ENCODE measurements around the gene EPHA5.

EPHA5 gene

DNA sequence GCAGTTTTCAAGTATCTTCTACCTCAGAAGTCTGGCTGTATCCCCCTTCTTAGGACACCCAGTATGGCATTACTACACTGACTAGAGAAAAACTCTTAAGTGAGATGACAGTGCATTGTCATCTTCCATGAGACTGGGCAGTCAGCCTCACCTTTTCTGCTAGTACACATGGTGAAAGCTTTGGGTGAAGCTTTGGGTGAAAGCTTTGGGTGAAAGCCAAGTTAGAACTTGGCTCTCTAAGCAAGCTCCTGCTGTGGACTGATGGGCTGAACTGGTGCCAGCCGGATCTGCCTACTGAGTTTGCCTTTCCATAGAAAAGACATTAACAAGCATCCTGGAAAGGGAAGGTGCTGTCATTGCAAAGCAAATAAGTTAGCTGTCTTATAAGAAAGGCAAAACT is 8.8 kb downstream of the EPHA5 start:
- H3K9me3 ChIP-seq (ENCODE audit: control insufficient read depth, insufficient read depth, low read length): no peaks in the 10 kb centered on the region
- H3K27me3 ChIP-seq (ENCODE audit: control insufficient read depth, insufficient read depth, low read length): peaks cover 9% of the 10 kb centered on the region
- no peaks in the 10 kb centered on the region for H3K36me3 ChIP-seq (ENCODE audit: control insufficient read depth, insufficient read depth, low read length)
- H3K4me3 ChIP-seq (ENCODE audit: low read depth, low read length): no peak overlapping the region
- H3K9ac ChIP-seq (ENCODE audit: low read depth, low read length): no peak overlapping the region
- H3K27ac ChIP-seq (ENCODE audit: low read depth, low read length): peak overlapping the region; percentile 62
- peaks cover 52% of the 10 kb centered on the region for H3K4me1 ChIP-seq (ENCODE audit: control insufficient read depth, insufficient read depth, low read length)

DNA sequence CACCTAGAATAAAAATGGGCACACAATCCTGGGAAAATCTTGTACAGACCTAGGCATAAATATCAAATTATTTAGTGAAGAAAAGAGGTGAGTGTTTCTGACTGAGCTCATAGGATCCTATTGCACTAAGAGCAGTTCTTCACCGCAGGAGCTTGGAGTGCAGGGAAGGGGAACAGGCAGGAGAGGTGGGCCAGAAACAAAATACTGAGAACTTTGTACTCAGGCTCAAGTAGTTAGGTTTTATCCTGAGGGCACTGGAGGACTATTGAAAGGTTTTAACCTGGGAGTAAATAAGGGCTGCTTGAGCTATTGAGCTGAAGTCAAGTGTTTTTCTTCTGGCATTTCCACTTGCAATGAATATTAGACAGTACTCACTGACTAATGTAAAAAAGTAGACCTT is 12.2 kb downstream of the EPHA5 start:
- H3K4me3 ChIP-seq (ENCODE audit: low read depth, low read length): no peak overlapping the region
- no peaks in the 10 kb centered on the region for H3K9me3 ChIP-seq (ENCODE audit: control insufficient read depth, insufficient read depth, low read length)
- no peaks in the 10 kb centered on the region for H3K36me3 ChIP-seq (ENCODE audit: control insufficient read depth, insufficient read depth, low read length)
- peaks cover 58% of the 10 kb centered on the region for H3K4me1 ChIP-seq (ENCODE audit: control insufficient read depth, insufficient read depth, low read length)
- H3K27me3 ChIP-seq (ENCODE audit: control insufficient read depth, insufficient read depth, low read length): no peaks in the 10 kb centered on the region
- H3K9ac ChIP-seq (ENCODE audit: low read depth, low read length): no peak overlapping the region
- peak overlapping the region; percentile 76 for H3K27ac ChIP-seq (ENCODE audit: low read depth, low read length)

- Histone ChIP-seq H3K9ac (ENCODE audit: low read depth, low read length) (no peak overlapping the region), H3K27me3 (ENCODE audit: control insufficient read depth, insufficient read depth, low read length) (no peaks in the 10 kb centered on the region), H3K9me3 (ENCODE audit: control insufficient read depth, insufficient read depth, low read length) (no peaks in the 10 kb centered on the region), H3K27ac (ENCODE audit: low read depth, low read length) (peak overlapping the region; percentile 42), H3K36me3 (ENCODE audit: control insufficient read depth, insufficient read depth, low read length) (no peaks in the 10 kb centered on the region), H3K4me3 (ENCODE audit: low read depth, low read length) (no peak overlapping the region), H3K4me1 (ENCODE audit: control insufficient read depth, insufficient read depth, low read length) (peaks cover 55% of the 10 kb centered on the region)
Measured at GRCh38 chr4:65656008-65656407, 14.3 kb downstream of the EPHA5 start.

- Histone ChIP-seq H3K36me3 (ENCODE audit: control insufficient read depth, insufficient read depth, low read length) (no peaks in the 10 kb centered on the region), H3K9ac (ENCODE audit: low read depth, low read length) (no peak overlapping the region)
Measured at GRCh38 chr4:65654976-65655375, 15.3 kb downstream of the EPHA5 start.

DNA sequence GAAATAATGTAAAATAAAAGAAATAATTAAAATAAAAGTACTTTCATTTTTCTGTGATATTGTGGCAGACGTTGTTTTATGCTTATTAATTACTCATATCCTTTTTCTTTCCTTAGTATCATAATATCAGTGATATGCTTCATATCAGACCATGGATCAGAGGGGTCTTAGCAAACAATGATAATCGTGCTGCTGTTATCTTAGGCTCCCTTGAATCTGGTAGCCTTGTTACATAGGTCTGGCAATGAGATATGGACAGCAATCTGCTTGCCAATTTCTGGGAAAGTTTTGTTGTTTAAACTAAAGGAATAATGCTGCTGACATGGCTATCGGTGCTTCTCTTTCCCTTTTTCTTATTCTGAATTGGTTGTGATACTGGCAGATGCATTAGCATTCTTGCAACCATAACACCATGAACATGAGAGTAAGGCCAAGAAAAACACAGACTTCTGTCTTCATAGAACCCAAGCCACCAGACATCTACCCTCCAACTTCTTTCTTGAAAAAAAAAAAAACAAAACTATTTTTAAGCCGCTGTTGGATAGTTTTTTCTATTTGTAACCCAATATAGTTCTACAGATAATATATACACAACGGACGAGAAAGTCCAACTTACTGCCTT is 16.4 kb downstream of the EPHA5 start:
- Histone ChIP-seq H3K4me3 (ENCODE audit: low read depth, low read length) (no peak overlapping the region), H3K27me3 (ENCODE audit: control insufficient read depth, insufficient read depth, low read length) (no peaks in the 10 kb centered on the region), H3K36me3 (ENCODE audit: control insufficient read depth, insufficient read depth, low read length) (no peaks in the 10 kb centered on the region), H3K4me1 (ENCODE audit: control insufficient read depth, insufficient read depth, low read length) (peaks cover 57% of the 10 kb centered on the region), H3K9ac (ENCODE audit: low read depth, low read length) (no peak overlapping the region), H3K9me3 (ENCODE audit: control insufficient read depth, insufficient read depth, low read length) (no peaks in the 10 kb centered on the region), H3K27ac (ENCODE audit: low read depth, low read length) (no peak overlapping the region)

More at GRCh38 chr4:65654976-65655375, 15.3 kb downstream of the EPHA5 start:
- H3K27ac ChIP-seq (ENCODE audit: low read depth, low read length): peak overlapping the region; percentile 42
- H3K4me1 ChIP-seq (ENCODE audit: control insufficient read depth, insufficient read depth, low read length): peaks cover 54% of the 10 kb centered on the region
- H3K4me3 ChIP-seq (ENCODE audit: low read depth, low read length): no peak overlapping the region
- no peaks in the 10 kb centered on the region for H3K9me3 ChIP-seq (ENCODE audit: control insufficient read depth, insufficient read depth, low read length)
- H3K27me3 ChIP-seq (ENCODE audit: control insufficient read depth, insufficient read depth, low read length): no peaks in the 10 kb centered on the region

- no peak overlapping the region for H3K9ac ChIP-seq (ENCODE audit: low read depth, low read length)
- H3K27me3 ChIP-seq (ENCODE audit: control insufficient read depth, insufficient read depth, low read length): no peaks in the 10 kb centered on the region
- peaks cover 43% of the 10 kb centered on the region for H3K4me1 ChIP-seq (ENCODE audit: control insufficient read depth, insufficient read depth, low read length)
- no peaks in the 10 kb centered on the region for H3K9me3 ChIP-seq (ENCODE audit: control insufficient read depth, insufficient read depth, low read length)
- H3K4me3 ChIP-seq (ENCODE audit: low read depth, low read length): no peak overlapping the region
- no peak overlapping the region for H3K27ac ChIP-seq (ENCODE audit: low read depth, low read length)
- no peaks in the 10 kb centered on the region for H3K36me3 ChIP-seq (ENCODE audit: control insufficient read depth, insufficient read depth, low read length)
Measured at GRCh38 chr4:65651751-65652150, 18.5 kb downstream of the EPHA5 start.

DNA sequence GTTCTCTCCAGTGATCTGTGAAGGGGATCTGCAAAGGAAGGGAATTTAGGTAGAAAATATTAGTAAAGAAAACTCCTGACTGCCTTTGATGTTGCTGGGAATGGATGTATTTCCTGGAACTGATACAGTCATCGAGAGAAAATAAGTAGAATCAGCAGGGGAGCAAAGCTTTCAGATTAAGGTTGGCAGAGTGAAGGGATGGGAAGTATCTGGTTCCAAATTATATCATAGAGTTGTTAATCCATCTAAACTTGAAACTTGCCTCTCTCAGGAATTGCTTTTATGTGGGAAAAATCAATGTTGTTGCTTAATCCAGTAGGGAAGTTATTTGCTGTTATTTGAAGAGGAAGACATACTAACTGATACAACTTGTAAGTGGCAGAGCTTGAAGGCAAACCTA is 19.3 kb downstream of the EPHA5 start:
- Histone ChIP-seq H3K27ac (ENCODE audit: low read depth, low read length) (no peak overlapping the region), H3K9ac (ENCODE audit: low read depth, low read length) (no peak overlapping the region), H3K36me3 (ENCODE audit: control insufficient read depth, insufficient read depth, low read length) (no peaks in the 10 kb centered on the region), H3K27me3 (ENCODE audit: control insufficient read depth, insufficient read depth, low read length) (no peaks in the 10 kb centered on the region), H3K9me3 (ENCODE audit: control insufficient read depth, insufficient read depth, low read length) (no peaks in the 10 kb centered on the region), H3K4me3 (ENCODE audit: low read depth, low read length) (no peak overlapping the region), H3K4me1 (ENCODE audit: control insufficient read depth, insufficient read depth, low read length) (peaks cover 39% of the 10 kb centered on the region)

DNA sequence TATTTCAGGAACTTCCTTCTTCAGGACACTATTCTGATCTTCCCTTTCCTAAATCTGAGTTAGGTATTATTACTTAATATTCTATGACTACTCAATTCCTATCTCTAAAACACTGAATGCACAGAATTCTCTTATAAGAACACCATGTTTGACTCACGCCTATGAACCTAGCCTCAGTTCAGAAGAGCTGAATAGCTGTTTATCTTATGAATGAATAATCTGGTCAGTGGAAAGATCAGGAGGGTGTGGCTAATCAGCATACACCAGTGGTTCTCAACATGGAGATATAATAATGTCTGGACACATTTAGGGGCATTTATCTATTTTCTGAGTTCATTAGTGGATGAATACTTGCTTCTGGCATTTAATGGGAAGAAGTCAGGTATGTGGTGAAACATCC is 24.2 kb downstream of the EPHA5 start:
- Histone ChIP-seq H3K36me3 (ENCODE audit: control insufficient read depth, insufficient read depth, low read length) (no peaks in the 10 kb centered on the region), H3K9me3 (ENCODE audit: control insufficient read depth, insufficient read depth, low read length) (no peaks in the 10 kb centered on the region), H3K27me3 (ENCODE audit: control insufficient read depth, insufficient read depth, low read length) (no peaks in the 10 kb centered on the region), H3K27ac (ENCODE audit: low read depth, low read length) (no peak overlapping the region), H3K4me1 (ENCODE audit: control insufficient read depth, insufficient read depth, low read length) (peaks cover 21% of the 10 kb centered on the region), H3K4me3 (ENCODE audit: low read depth, low read length) (no peak overlapping the region), H3K9ac (ENCODE audit: low read depth, low read length) (no peak overlapping the region)

DNA sequence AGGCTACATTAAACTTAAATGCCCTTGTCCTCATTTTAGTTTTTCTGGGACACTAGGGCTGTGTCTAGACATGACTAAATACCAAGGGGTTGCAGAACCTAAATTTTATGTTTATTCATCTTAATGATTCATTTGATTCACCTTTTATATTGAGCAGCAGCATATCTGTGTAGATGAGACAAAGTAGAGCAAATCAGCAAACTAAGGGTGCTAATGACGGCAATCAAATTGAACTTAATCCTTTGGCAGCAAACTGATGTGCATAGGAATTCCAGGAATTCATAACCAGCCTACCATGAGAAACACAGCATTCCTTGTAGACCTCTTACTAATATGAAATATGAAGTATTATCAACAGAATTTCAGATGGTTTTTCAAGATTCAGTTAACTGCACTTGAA is 25.1 kb downstream of the EPHA5 start:
- no peak overlapping the region for H3K4me3 ChIP-seq (ENCODE audit: low read depth, low read length)
- no peak overlapping the region for H3K27ac ChIP-seq (ENCODE audit: low read depth, low read length)
- no peaks in the 10 kb centered on the region for H3K36me3 ChIP-seq (ENCODE audit: control insufficient read depth, insufficient read depth, low read length)
- H3K9ac ChIP-seq (ENCODE audit: low read depth, low read length): no peak overlapping the region
- H3K4me1 ChIP-seq (ENCODE audit: control insufficient read depth, insufficient read depth, low read length): peaks cover 18% of the 10 kb centered on the region
- H3K27me3 ChIP-seq (ENCODE audit: control insufficient read depth, insufficient read depth, low read length): no peaks in the 10 kb centered on the region
- H3K9me3 ChIP-seq (ENCODE audit: control insufficient read depth, insufficient read depth, low read length): no peaks in the 10 kb centered on the region

DNA sequence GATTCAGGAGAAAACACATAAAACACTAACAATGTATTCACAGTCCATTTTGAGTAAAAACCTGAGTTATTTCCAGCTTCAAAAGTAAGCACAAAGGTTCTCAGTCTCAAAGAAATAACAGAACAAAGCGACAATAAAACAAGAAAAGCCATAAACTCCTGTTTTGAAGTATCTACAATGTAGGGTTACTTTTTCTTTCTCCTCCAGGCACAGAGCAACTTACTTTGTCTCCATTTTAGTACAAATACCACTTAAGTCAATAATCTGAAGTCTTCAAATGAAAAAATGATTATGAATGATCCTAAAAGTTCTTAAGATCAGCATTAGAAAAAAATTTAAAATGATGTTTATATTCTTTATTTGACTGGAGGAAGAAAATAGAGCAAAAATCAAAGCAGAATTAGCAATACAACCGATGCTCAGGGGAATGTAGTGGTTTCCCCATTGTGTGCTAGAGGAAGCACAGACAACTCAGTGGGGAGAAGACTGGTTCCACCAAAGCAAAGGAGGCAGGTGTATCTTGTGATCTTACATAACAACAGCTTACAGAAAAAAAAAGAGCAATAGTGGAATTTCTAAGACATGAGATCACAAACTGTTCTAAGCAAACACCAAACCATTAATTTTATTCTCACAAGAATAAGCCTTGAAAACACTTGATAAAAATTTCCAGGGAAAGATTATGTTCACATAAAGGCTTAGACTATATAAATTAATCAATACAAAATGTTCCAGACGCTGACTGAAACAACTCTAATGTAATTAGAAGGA is 35.1 kb downstream of the EPHA5 start:
- H3K4me3 ChIP-seq (ENCODE audit: low read depth, low read length): no peak overlapping the region; the same call in 1 of the 2 replicates
- H3K9ac ChIP-seq (ENCODE audit: low read depth, low read length): no peak overlapping the region; the same call in 1 of the 2 replicates
- peak overlapping the region; percentile 81 for H3K27ac ChIP-seq (ENCODE audit: low read depth, low read length)
- H3K4me1 ChIP-seq (ENCODE audit: control insufficient read depth, insufficient read depth, low read length): peaks cover 51% of the 10 kb centered on the region
- no peaks in the 10 kb centered on the region for H3K27me3 ChIP-seq (ENCODE audit: control insufficient read depth, insufficient read depth, low read length)
- H3K36me3 ChIP-seq (ENCODE audit: control insufficient read depth, insufficient read depth, low read length): no peaks in the 10 kb centered on the region
- H3K9me3 ChIP-seq (ENCODE audit: control insufficient read depth, insufficient read depth, low read length): no peaks in the 10 kb centered on the region

GRCh38 chr4:65624651-65625050 is 45.6 kb downstream of the EPHA5 start:
- Histone ChIP-seq H3K27me3 (ENCODE audit: control insufficient read depth, insufficient read depth, low read length) (no peaks in the 10 kb centered on the region), H3K36me3 (ENCODE audit: control insufficient read depth, insufficient read depth, low read length) (no peaks in the 10 kb centered on the region), H3K4me1 (ENCODE audit: control insufficient read depth, insufficient read depth, low read length) (no peaks in the 10 kb centered on the region), H3K9ac (ENCODE audit: low read depth, low read length) (no peak overlapping the region), H3K4me3 (ENCODE audit: low read depth, low read length) (no peak overlapping the region), H3K9me3 (ENCODE audit: control insufficient read depth, insufficient read depth, low read length) (no peaks in the 10 kb centered on the region), H3K27ac (ENCODE audit: low read depth, low read length) (no peak overlapping the region)
